NCI-H345 (cell line): ENCODE results near the gene ATP2A2.
A peak's percentile ranks its signal among the peaks of the same experiment; 100 is the strongest.
"Not testable (repeated sequence)": the region's sequence is repeated elsewhere in the genome, so short reads cannot be mapped to it uniquely, and the experiment has no call there.

Experiments
- DNase-seq: peaks from one replicate; lab custom pipeline; 2025; lab: John Stamatoyannopoulos, UW

The ATP2A2 gene

GRCh38 chr12:110369992-110370391 lies 88.9 kb downstream of the ATP2A2 start:
- no peak for DNase-seq

GRCh38 chr12:110370732-110371231 lies 89.7 kb downstream of the ATP2A2 start:
- DNase-seq: peak; percentile 25

GRCh38 chr12:110371408-110372055 lies 90.5 kb downstream of the ATP2A2 start:
- DNase-seq: peak; percentile 88

- peak; percentile 33 for DNase-seq
Observed at GRCh38 chr12:110372056-110372425, 91.0 kb downstream of the ATP2A2 start.

GRCh38 chr12:110373025-110373424 lies 92.0 kb downstream of the ATP2A2 start:
- DNase-seq: no peak

- no peak for DNase-seq
Observed at GRCh38 chr12:110373425-110373824, 92.4 kb downstream of the ATP2A2 start.

GRCh38 chr12:110373962-110374611 lies 93.0 kb downstream of the ATP2A2 start:
- no peak for DNase-seq

- not testable (repeated sequence) for DNase-seq
Observed at GRCh38 chr12:110378131-110378790, 97.2 kb downstream of the ATP2A2 start.

GRCh38 chr12:110379197-110379596 lies 98.2 kb downstream of the ATP2A2 start:
- DNase-seq: no peak

- DNase-seq: no peak
Observed at GRCh38 chr12:110379631-110380030, 98.6 kb downstream of the ATP2A2 start.

GRCh38 chr12:110382683-110383082 lies 101.6 kb downstream of the ATP2A2 start:
- DNase-seq: no peak
